HG02840 (cell line): Measurements from ENCODE around the gene FBF1.

Experiments used
- ATAC-seq: cut with Tn5 transposase; IDR thresholded peaks from one replicate; pipeline ENCODE4 v1.9.1; 2021; ENCODE audit warnings: mild to moderate bottlenecking, moderate library complexity, moderate number of reproducible peaks; ENCODE audit not compliant: unreplicated experiment, low FRiP score

Gene FBF1

DNA sequence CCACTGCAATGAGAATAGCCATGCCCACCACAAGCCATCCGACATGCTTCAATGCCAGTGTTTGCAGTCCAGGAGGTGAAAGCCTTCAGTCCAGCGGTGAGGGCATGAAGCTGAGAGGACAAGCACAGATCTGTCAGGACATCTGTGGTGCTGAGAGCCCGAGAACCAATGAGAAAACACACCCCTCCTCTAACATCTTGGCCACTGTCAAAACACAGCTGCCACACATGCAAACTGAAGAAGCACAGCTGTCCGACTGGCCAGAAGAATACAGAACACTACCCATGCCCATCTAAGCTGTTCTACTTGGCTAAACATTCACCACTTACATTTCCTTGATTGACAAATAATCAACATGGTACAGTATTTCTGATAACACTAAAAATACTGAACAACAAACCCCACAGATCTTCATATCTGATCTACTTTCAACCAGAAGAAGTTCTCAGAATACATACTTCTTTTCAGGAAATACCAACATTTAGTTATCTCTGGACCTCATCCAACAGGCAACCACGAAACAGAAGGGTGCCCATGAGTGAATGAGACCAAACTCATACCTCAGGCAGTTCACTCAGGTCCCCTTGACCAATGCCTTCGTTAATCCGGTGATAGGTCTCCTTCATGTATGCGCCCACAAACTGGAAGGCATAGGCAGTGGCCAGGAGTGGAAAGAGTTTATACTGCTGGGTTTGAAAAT is 10.2 kb upstream of the FBF1 start:
- ATAC-seq, result no peak

GRCh38 chr17:75950421-75950820 is 9.6 kb upstream of the FBF1 start:
- ATAC-seq, result no peak

- no peak for ATAC-seq
Measured at GRCh38 chr17:75945211-75945610, 4.4 kb upstream of the FBF1 start.

DNA sequence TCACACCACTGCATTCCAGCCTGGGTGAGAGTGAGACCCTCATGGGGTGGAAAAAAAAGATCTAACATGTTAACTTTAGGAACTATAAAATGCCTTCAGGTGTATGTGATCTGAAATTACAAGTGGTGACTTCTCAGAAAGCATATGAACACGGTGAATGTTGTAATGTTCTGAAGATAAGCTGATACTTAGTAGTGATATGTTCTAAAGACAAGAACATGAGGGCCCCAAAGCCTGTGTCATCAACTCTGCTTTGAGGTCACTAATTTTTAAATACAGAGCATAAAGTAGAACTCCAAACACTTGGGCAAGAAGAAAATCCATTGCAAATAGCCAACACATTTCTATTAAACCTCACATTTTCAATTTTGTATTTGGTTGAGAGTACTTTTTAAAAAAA is 2.6 kb upstream of the FBF1 start:
- no peak for ATAC-seq

GRCh38 chr17:75942473-75942872 is 1.6 kb upstream of the FBF1 start:
- ATAC-seq, result no peak

DNA sequence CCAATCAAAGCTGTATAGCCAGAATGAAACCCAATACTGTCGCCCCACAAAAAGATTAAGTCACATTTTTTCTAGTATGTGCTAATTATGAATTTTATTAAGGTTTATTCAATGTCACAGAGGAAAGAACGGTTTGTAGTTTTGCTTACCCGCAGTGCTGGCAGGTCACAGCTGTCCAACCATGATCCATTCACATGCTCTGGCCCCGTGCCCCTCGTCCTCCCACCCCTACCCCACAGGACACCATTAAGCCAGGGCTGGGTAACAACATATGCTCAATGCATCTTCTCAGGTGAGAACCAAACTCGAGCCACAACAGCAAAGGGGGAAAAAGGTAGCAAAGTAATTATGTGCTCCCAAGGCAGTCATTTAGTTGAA is 589 bp upstream of the FBF1 start:
- ATAC-seq, result no peak

DNA sequence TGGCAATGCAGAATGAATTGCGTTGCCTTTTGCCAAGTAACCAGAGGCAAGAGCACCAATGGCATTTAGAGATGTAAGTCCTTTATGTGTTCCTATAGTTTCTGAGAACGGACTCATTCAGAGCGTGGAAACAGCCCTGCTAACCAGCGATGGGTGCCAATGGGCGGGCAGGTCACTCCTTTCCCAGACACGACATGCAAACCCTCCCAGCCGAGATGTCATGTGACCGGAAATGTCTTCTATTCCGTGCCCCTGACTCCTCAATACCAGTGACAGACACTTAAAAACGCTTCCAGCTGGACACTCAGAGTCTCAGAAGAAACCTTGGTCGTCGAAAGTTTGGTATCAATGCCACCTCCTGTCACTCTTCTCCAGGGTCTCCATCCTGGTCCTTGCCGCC is 3.2 kb downstream of the FBF1 start:
- no peak for ATAC-seq

DNA sequence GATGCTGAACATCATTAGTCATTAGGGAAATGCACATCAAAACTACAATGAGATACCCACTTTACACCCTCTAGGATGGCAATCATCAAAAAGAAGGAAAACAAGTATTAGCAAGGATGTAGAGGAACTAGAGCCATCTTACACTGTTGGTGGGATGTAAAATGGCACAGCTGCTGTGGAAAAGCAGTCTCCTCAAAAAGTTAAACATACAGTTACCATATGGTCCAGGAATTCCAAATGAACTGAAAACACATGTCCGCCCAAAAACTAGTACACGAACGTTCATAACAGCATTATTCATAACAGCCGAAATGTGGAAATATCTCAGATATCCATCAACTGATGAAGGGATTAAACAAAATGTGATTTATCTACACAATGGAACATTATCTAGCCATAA is 7.0 kb downstream of the FBF1 start:
- ATAC-seq, result no peak

GRCh38 chr17:75932852-75933251 is 8.0 kb downstream of the FBF1 start:
- no peak for ATAC-seq

DNA sequence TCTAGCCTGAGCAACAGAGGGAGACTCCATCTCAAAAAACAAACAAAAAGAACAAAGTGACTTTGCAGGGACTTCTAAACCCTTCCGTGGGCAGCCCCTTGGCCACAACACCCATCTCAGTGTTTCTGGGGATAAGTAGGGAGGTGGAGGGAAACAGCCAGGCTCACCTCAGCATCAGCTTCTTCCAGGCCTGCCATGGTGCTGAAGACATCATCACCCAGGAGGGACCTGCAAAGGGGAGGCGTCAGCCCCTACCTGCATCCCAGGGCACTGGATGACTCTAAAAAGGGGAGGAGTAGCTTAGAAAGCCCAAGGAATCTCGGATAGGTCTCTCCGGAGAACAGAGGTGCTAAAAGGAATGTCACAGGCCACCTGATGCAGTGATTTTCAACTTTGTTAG is 9.8 kb downstream of the FBF1 start:
- ATAC-seq, result no peak

- no peak for ATAC-seq
Measured at GRCh38 chr17:75927286-75927922, 13.4 kb downstream of the FBF1 start.

- no peak for ATAC-seq
Measured at GRCh38 chr17:75926456-75926855, 14.4 kb downstream of the FBF1 start.

DNA sequence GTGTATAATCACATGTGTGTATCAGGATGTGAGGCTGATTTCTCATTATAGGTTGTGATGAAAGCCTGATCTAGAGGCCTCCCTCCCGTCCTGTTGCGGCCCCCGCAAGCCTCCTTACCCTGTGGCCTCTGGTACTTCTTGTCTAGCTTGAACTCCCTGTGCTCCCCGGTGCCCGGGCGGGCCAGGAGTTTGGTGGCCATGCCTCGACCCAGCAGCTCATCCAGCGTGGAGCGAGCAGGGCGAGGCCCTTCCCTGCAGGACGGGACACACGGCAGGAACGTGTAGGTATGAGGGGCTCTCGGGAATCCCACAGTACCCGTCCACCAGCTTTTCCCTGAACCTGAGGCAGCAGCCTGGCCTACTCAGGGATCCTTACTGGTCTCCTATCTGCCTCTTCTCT is 14.9 kb downstream of the FBF1 start:
- ATAC-seq, result no peak

DNA sequence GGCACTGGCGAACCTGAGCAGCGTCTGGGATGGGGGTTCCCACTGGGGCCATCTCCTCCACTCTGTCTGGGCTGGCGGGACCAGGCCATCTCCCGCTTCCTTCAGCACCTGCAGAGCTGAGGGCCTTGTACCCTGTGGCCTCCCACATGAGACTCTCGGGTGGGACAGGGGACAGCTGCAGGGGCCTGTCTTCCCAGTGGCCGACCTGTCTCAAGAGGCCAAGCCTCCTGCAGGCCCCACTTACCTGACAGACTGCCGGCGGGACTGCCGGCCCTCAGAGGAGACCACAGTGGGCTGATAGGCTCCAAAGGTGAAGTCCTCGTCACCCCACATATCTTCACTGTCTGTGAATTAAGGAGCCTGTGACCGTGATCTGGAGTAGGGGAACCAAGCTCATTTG is 15.7 kb downstream of the FBF1 start:
- no peak for ATAC-seq

DNA sequence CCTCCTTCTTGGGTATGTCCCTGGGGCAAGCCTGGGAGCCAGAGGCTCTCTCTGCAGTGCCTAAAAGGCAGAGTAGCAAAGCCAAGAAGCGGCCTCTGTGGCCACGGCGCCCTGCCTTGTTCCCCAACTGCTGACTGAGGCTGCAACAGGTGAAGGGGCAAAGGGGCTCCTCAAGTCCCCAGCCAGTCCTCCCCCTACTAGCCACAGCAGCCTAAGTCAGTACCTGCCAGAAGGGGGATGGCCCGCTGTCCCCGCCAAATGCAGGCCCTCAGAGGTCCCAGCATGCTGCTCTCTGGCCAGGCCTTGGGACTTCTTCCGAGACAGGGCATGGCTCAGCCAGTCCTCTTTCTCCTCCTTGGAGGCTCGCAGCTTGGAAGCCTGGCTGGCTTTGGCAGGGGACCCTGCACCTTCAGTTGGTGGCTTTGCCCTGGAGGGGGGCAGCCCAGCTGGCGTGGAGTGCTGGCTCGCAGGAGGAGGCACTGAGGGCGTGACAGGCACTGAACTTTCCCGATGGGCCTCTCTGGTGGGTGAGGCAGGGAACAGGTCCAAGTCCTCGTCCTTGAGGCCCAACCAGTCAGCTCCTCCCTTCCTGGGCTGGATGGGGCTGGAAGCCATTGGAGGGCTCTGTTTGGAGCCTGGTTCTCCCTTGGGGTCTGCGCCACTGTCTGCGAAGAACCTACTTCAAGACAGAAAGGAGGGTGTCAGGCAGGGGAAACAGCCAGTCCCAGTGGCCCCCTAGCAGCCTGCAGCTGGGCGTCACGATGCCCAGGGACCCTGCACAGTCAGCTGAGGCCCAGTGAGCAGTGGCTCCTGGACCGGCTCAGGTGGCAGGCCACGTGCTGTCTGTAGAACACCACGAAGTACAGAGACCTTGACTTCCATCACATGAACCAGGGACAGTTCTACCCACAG is 17.6 kb downstream of the FBF1 start:
- no peak for ATAC-seq

DNA sequence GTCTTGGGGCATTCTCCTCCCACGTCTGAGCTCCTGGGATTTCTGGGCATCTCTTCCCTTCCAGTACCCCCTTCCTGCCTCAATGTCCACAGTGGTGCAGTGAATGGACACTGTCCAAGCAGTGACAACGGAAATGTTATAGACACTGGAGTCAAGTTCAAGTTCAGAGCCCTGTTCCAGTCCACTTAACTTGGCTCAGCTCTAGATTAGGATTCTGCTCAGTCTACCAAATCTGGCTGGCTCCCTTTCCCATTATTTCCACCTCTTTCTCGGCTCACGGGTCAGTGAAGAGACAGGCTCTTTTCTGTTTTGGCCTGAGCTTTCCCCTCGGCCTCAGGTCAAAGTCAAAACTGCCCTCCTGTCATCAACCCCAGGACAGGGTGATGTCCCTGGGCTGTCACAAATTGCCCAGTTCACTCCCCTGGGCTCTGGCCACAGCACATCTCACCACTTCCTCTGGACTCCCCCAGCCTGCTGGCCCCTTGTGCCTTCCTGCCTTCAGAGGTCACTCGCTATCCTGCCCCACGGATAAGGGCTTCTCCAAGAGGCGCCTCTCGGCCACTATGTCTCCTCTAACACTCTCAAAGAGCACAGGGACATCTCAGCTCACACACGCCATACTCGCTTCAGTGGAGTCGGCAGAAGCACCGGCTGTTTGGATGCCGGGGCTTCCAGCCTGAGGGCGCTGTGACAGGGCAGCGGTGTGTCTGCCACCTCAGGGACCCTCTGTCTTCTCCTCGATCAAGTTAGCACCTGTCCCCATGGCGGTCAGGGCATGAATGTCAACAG is 18.5 kb downstream of the FBF1 start:
- no peak for ATAC-seq

DNA sequence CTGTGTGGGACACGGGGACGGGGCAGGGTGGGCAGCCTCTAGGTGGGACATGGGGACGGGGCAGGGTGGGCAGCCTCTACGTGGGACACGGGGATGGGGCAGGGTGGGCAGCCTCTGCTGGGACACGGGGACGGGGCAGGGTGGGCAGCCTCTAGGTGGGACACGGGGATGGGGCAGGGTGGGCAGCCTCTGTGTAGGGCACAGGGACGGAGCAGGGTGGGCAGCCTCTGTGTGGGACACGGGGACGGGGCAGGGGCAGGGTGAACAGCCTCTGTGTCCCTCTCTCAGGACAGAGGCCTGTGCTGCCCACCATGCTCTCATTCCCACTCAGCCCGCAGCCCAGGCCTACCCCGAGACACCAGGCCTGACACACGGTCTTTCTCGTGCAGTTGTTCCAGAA is 19.2 kb downstream of the FBF1 start:
- ATAC-seq, result no peak

- ATAC-seq, result no peak
Measured at GRCh38 chr17:75920045-75920560, 20.7 kb downstream of the FBF1 start.

DNA sequence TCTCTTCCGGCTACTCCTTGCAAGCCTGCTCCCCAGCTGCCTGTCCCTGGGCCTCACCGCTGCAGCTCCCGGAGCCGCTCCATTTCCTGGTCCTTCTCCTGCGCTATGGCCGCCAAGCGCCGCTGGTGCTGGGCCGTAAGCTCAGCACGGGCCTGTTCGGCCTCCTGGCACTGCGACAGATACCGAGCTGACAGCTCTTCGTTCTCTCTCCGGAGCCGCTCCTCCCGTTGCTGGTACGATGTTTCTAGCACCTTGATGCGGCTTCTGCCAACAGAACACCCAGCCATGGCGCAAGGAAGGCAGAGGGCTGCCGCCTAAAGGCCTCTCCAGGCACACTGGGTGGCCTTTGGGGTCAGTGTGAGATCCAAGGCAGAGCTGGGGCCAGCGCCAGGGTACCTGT is 21.2 kb downstream of the FBF1 start:
- no peak for ATAC-seq

GRCh38 chr17:75917917-75918445 is 22.9 kb downstream of the FBF1 start:
- no peak for ATAC-seq
